Fibroblast of lung (primary cell): ENCODE results near the gene EXOC6B. TPM values are rescaled to one million over a fixed set of nuclear protein-coding genes. Genes with fewer than 3 reads are reported as not detected.

Experiments
- DNase-seq, 2 donors: peaks; one replicate each; pipeline versions ENCODE4 v3.0.0 to v3.0.0-alpha.2; 2010; ENCODE audit warnings: low read depth in 2 of 2
- H2AFZ ChIP-seq: 2 replicates; pipeline ENCODE4 v1.5.1; 2012; ENCODE audit warnings: low read length, control low read depth, inconsistent platforms
- H3K27ac ChIP-seq: 2 replicates; pipeline ENCODE4 v1.5.1; 2011; ENCODE audit warnings: low read length, control low read depth; ENCODE audit not compliant: insufficient read depth
- H3K27me3 ChIP-seq: 2 replicates; pipeline ENCODE4 v1.5.1; 2011; ENCODE audit warnings: mild to moderate bottlenecking, low read length; ENCODE audit not compliant: control insufficient read depth, insufficient read depth
- H3K36me3 ChIP-seq: 2 replicates; pipeline ENCODE4 v1.5.1; 2011; ENCODE audit warnings: low read length; ENCODE audit not compliant: control insufficient read depth, insufficient read depth
- H3K4me1 ChIP-seq: 2 replicates; pipeline ENCODE4 v1.5.1; 2011; ENCODE audit warnings: low read length; ENCODE audit not compliant: control insufficient read depth, insufficient read depth; ENCODE audit errors: extremely low read depth
- H3K4me2 ChIP-seq: 2 replicates; pipeline ENCODE4 v1.5.1; 2011; ENCODE audit warnings: low read length, control low read depth; ENCODE audit not compliant: insufficient read depth; ENCODE audit errors: extremely low read depth
- H3K4me3 ChIP-seq, 4 experiments: fragments of 200-600 bp in 1 of 4; sonication (generic) in 1 of 4; replicated peaks in 1 of 4; 2 replicates each; pipeline ENCODE4 v1.5.1; 2011 to 2016; ENCODE audit warnings: low read length in 4 of 4, low read depth in 3 of 4, mild to moderate bottlenecking in 3 of 4, control low read depth in 2 of 4, inconsistent platforms in 1 of 4, mixed read lengths in 1 of 4; ENCODE audit not compliant: insufficient read depth in 1 of 4; ENCODE audit errors: control extremely low read depth in 1 of 4
- H3K79me2 ChIP-seq: 2 replicates; pipeline ENCODE4 v1.5.1; 2012; ENCODE audit warnings: mild to moderate bottlenecking, low read length, inconsistent platforms; ENCODE audit not compliant: control insufficient read depth, insufficient read depth
- H3K9ac ChIP-seq: 2 replicates; pipeline ENCODE4 v1.5.1; 2011; ENCODE audit warnings: mild to moderate bottlenecking, low read length, control low read depth; ENCODE audit not compliant: insufficient read depth
- H3K9me3 ChIP-seq: 2 replicates; pipeline ENCODE4 v1.5.1; 2012; ENCODE audit warnings: low read depth, low read length; ENCODE audit not compliant: control insufficient read depth, insufficient read depth
- H4K20me1 ChIP-seq: 2 replicates; pipeline ENCODE4 v1.5.1; 2011; ENCODE audit warnings: low read length; ENCODE audit not compliant: control insufficient read depth, insufficient read depth; ENCODE audit errors: extremely low read depth
- CTCF ChIP-seq, 2 donors: IDR thresholded peaks in 1 of 2; conservative IDR thresholded peaks in 1 of 2; 1 replicate in 1 of 2; 2 replicates in 1 of 2; pipeline ENCODE4 v1.5.1; 2011 to 2012; ENCODE audit warnings: low read length in 2 of 2, control low read depth in 1 of 2, inconsistent platforms in 1 of 2, low read depth in 1 of 2, mild to moderate bottlenecking in 1 of 2
- EZH2 ChIP-seq: IDR thresholded peaks from 2 replicates; pipeline ENCODE4 v1.5.1; 2012; ENCODE audit warnings: low read length, control low read depth, mild to moderate bottlenecking; ENCODE audit errors: missing control alignments
- polyA plus RNA-seq, 2 donors: library from polyadenylated mRNA; depleted of rRNA in 1 of 2; stranded (reverse) in 1 of 2; unstranded in 1 of 2; fragments of >200 nt; gene quantifications; 2 replicates each; pipeline ENCODE4 v1.2.1, GENCODE V29; 2011 to 2012; ENCODE audit warnings: missing spikeins in 1 of 2
- total RNA-seq: library from RNA; depleted of rRNA; stranded (reverse); fragments of >200 nt; gene quantifications from 2 replicates; pipeline ENCODE4 v1.2.1, GENCODE V29; 2014

Gene EXOC6B
- total and polyA plus RNA-seq, 2 donors (not counting 1 experiment from before 2014, with no cell fraction given), result 26.3 to 36.5 TPM

- H4K20me1 ChIP-seq, result no peaks in the 10 kb centered on the region
- no peaks in the 10 kb centered on the region for H3K9me3 ChIP-seq
- no peak overlapping the region for H3K4me3 ChIP-seq
- H3K27me3 ChIP-seq, result peaks cover 10% of the 10 kb centered on the region
- no peaks in the 10 kb centered on the region for H3K36me3 ChIP-seq
- H3K27ac ChIP-seq, result no peak overlapping the region
- H2AFZ ChIP-seq, result no peak overlapping the region
- H3K4me1 ChIP-seq, result peaks cover 5% of the 10 kb centered on the region
- no peak overlapping the region for H3K4me2 ChIP-seq
- TF ChIP-seq EZH2 (no peak), CTCF (conservative IDR thresholded peaks at IDR 0.05 in 1 of 2, IDR thresholded peaks at IDR 0.05 in 1 of 2; ENCODE audit: low read depth in 1 of 2, low read length in 2 of 2) (no peak)
- no peak overlapping the region for H3K9ac ChIP-seq
- DNase-seq, result no peak
- H3K79me2 ChIP-seq, result no peaks in the 10 kb centered on the region
Measured at GRCh38 chr2:72833084-72833714, 7.4 kb upstream of the EXOC6B start.

DNA sequence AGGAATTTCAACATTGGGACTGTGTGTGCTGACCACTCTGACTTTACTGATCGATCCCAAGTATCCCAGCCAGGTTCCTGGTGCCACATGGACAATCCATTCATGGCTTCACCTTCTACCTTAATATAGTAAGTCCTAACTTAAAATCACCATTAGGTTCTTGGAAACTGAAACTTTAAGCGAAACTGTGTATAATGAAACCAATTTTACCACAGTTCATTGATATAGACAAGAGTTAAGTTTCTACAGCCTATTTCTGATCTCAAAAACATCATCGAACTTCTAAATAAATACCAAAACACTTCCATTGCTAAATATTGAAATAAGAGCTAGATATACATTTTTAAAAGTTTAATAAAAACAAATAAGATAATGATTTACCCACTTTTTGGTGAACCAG is 4.4 kb upstream of the EXOC6B start:
- no peak for DNase-seq
- H3K9me3 ChIP-seq, result no peaks in the 10 kb centered on the region
- peaks cover 13% of the 10 kb centered on the region for H3K4me1 ChIP-seq
- no peak overlapping the region for H3K4me2 ChIP-seq
- no peak for TF ChIP-seq CTCF (conservative IDR thresholded peaks at IDR 0.05 in 1 of 2, IDR thresholded peaks at IDR 0.05 in 1 of 2; ENCODE audit: low read depth in 1 of 2, low read length in 2 of 2)
- no peak for TF ChIP-seq EZH2
- H3K79me2 ChIP-seq, result peaks cover under 1% of the 10 kb centered on the region
- H2AFZ ChIP-seq, result no peak overlapping the region
- no peak overlapping the region for H3K4me3 ChIP-seq
- no peaks in the 10 kb centered on the region for H3K36me3 ChIP-seq
- no peak overlapping the region for H3K9ac ChIP-seq
- peaks cover 5% of the 10 kb centered on the region for H3K27me3 ChIP-seq
- no peak overlapping the region for H3K27ac ChIP-seq
- no peaks in the 10 kb centered on the region for H4K20me1 ChIP-seq

DNA sequence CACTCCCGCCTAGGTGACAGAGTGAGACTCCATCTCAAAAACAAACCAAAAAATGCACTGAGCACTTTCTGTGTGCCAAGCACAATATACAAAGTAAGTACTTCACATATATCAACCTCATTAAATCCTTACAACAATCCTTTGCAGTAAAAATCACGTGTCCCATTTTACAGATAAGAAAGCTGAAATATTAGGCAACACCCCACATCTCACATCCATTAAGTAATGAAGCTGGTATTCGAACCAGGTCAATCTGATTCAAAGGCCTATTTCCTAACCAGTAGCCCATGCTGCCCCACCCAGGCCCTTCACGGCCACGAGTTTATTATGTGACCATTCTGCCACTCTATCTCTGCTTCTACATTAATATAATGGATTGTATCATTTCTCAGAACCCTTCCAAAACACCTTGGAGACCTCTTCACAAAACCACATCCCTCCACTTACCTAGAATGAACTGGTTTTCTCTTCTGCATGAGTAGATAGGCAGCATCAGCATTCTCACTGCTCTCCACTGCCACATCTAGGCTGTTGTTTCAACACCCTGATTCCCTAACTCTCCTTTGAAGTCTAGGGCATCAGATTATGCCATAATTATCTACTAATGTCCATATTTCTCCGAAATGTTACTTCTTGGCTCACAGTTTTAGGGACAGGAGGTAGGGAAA is 3.1 kb upstream of the EXOC6B start:
- Histone ChIP-seq H3K27ac (no peak overlapping the region), H3K4me1 (peaks cover 17% of the 10 kb centered on the region), H3K4me2 (peak overlapping the region; percentile 28), H3K79me2 (peaks cover 8% of the 10 kb centered on the region), H3K4me3 (no peak overlapping the region), H4K20me1 (no peaks in the 10 kb centered on the region), H3K9ac (no peak overlapping the region), H3K36me3 (no peaks in the 10 kb centered on the region), H2AFZ (no peak overlapping the region), H3K27me3 (no peaks in the 10 kb centered on the region), H3K9me3 (no peaks in the 10 kb centered on the region)
- TF ChIP-seq EZH2 (no peak), CTCF (conservative IDR thresholded peaks at IDR 0.05 in 1 of 2, IDR thresholded peaks at IDR 0.05 in 1 of 2; ENCODE audit: low read depth in 1 of 2, low read length in 2 of 2) (no peak)
- DNase-seq, result peak; percentile 31 to 68
